Glutamatergic neuron (in vitro differentiated cells): ENCODE measurements around the gene UBE2E1. TPM values are rescaled to one million over a fixed set of nuclear protein-coding genes. Genes with fewer than 3 reads are reported as not detected.

Experiments used
- DNase-seq: peaks from one replicate; pipeline ENCODE4 v3.0.0; 2022
- H3K27ac Mint-ChIP-seq: one replicate; pipeline ENCODE4 v1.8.0; 2020; ENCODE audit warnings: mild to moderate bottlenecking, mixed read lengths, inconsistent platforms; ENCODE audit not compliant: unreplicated experiment
- H3K27me3 Mint-ChIP-seq: one replicate; pipeline ENCODE4 v1.8.0; 2020; ENCODE audit warnings: mild to moderate bottlenecking, moderate library complexity, mixed read lengths, inconsistent platforms; ENCODE audit not compliant: unreplicated experiment
- H3K36me3 Mint-ChIP-seq: one replicate; pipeline ENCODE4 v1.8.0; 2020; ENCODE audit warnings: mild to moderate bottlenecking, mixed read lengths, inconsistent platforms; ENCODE audit not compliant: unreplicated experiment
- H3K4me1 Mint-ChIP-seq: one replicate; pipeline ENCODE4 v1.8.0; 2020; ENCODE audit warnings: mild to moderate bottlenecking, low read depth, mixed read lengths, inconsistent platforms; ENCODE audit not compliant: unreplicated experiment
- H3K4me3 Mint-ChIP-seq: one replicate; pipeline ENCODE4 v1.8.0; 2020; ENCODE audit warnings: mild to moderate bottlenecking, mixed read lengths, inconsistent platforms; ENCODE audit not compliant: unreplicated experiment
- H3K9me3 Mint-ChIP-seq: one replicate; pipeline ENCODE4 v1.8.0; 2020; ENCODE audit warnings: mild to moderate bottlenecking, moderate library complexity, mixed read lengths, inconsistent platforms; ENCODE audit not compliant: unreplicated experiment
- total RNA-seq: library from RNA; stranded (reverse); fragmentation: NEBNext Ultra II Directional; extraction: Animal tissue kit (Norgen Biotek cat#: 25700); gene quantifications from one replicate; pipeline ENCODE4 v1.2.1, GENCODE V29; 2021; ENCODE audit not compliant: unreplicated experiment
- TF ChIP-seq, protein P1 (sequence below): fragments of 200-600 bp; sonication (generic); IDR thresholded peaks from one replicate; pipeline ENCODE4 v1.5.0; 2021; ENCODE audit not compliant: partially characterized antibody, unreplicated experiment

UBE2E1 gene
- total RNA-seq, 1 donor from 2014 or later = 74.2 TPM

DNA sequence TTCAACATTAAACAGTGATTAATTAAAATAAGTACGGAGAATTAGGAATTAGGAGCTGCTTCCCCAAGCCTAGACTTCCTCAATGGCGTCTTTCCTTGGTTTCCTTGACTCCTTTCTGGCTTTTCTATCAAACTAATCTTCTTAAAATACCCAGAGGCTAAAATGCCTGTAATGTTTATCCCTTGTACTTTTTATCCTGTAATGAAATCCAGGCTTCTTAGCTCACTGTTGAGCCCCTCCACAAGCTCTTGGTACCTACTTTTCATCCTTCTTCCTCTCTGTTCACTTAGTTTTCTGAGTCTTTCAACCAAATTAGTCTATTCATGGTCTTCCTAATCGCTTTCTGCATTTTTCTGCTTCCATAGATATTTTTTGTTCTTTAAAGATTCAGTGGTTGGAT is 6.9 kb upstream of the UBE2E1 start:
- DNase-seq = no peak
- Mint-ChIP-seq H3K27ac (no peak overlapping the region), H3K27me3 (no peaks in the 10 kb centered on the region), H3K4me3 (no peak overlapping the region), H3K36me3 (no peaks in the 10 kb centered on the region), H3K4me1 (no peaks in the 10 kb centered on the region), H3K9me3 (no peaks in the 10 kb centered on the region)
- TF ChIP-seq, protein P1, sequence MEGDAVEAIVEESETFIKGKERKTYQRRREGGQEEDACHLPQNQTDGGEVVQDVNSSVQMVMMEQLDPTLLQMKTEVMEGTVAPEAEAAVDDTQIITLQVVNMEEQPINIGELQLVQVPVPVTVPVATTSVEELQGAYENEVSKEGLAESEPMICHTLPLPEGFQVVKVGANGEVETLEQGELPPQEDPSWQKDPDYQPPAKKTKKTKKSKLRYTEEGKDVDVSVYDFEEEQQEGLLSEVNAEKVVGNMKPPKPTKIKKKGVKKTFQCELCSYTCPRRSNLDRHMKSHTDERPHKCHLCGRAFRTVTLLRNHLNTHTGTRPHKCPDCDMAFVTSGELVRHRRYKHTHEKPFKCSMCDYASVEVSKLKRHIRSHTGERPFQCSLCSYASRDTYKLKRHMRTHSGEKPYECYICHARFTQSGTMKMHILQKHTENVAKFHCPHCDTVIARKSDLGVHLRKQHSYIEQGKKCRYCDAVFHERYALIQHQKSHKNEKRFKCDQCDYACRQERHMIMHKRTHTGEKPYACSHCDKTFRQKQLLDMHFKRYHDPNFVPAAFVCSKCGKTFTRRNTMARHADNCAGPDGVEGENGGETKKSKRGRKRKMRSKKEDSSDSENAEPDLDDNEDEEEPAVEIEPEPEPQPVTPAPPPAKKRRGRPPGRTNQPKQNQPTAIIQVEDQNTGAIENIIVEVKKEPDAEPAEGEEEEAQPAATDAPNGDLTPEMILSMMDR = no peak

DNA sequence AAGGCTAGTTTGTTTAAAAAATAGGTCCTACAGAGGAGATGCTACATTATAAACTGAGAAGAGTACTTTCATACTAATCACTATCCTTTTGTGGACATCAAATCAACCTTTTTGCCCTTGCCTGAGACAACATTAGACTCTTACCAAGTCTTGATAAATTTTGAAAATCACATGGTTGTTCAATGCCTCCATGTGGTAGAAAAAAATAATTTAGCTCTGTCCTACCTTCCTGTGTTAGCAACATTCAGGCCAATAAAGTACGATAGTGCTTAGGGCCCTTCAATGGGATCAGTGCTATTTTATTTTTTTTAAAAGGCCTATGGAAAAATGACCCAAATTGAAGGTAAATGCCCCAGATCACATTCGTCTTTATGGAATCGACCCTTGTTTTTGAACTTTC is 5.0 kb upstream of the UBE2E1 start:
- Mint-ChIP-seq H3K9me3 (peaks cover 2% of the 10 kb centered on the region), H3K4me1 (peaks cover 3% of the 10 kb centered on the region), H3K27me3 (peaks cover 3% of the 10 kb centered on the region), H3K27ac (no peak overlapping the region), H3K36me3 (no peaks in the 10 kb centered on the region), H3K4me3 (no peak overlapping the region)
- DNase-seq = no peak
- TF ChIP-seq, protein P1 = no peak

DNA sequence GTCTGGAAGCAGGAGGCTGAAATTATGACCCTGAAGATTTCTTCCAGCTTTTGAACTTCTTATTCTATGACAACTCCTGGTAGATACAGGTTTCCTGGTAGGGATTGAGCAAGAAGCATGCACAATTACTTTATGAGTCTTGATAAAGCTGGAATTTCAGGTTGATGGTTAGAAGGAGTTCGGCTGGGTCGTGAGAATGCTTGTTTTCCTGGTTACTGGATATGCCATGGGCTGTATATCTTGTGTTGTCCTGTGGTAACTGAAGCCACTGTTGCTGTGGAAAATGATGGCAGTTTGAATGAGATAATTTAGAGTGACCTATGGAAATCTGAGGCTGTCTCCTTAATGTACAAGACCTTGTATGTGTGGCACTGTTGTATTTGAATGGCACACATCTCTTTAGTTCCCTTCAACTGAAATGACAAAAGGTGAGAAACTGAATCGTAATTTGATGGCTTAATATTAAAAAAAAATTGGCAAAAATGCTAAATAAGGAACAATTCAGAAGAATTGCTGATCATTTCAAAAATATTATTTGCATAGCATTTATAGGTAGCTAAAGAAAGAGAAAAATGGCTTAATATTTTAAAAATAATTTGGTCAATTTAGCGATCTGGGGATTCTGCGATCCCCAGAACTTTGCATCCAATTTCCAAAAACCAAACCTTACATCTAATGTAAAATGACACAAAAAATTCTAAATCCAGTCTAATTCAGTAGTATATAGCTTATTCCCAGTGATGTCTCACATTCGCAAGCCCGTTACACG is 1.1 kb upstream of the UBE2E1 start:
- peaks cover 15% of the 10 kb centered on the region for H3K4me1 Mint-ChIP-seq
- no peak for DNase-seq
- H3K27me3 Mint-ChIP-seq = peaks cover 8% of the 10 kb centered on the region
- peak overlapping the region; percentile 0 for H3K4me3 Mint-ChIP-seq
- peaks cover 9% of the 10 kb centered on the region for H3K9me3 Mint-ChIP-seq
- TF ChIP-seq, protein P1 = no peak
- no peak overlapping the region for H3K27ac Mint-ChIP-seq
- no peaks in the 10 kb centered on the region for H3K36me3 Mint-ChIP-seq

DNA sequence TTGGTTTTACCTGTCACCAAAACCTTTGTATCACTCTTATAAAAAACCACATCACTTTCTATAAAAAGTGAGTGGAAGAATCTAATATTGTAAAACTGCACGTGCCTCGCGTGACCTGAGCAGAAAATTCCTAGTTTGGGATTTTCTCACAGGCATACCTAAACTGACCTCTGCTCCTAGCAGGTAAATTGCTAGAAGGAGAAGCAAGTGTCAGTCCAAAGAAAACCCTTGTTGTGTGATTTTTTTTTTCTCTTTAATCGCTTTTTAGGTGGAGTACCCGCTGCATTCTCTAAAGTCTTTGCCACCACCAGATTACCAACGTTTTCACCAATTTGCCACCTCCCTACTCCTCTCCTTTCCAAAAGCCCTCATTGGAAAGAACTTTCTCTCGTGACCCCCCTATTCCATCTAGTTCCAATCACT is 534 bp upstream of the UBE2E1 start:
- Mint-ChIP-seq H3K4me1 (peaks cover 21% of the 10 kb centered on the region), H3K27ac (peak overlapping the region; percentile 80), H3K9me3 (peaks cover 11% of the 10 kb centered on the region), H3K4me3 (peak overlapping the region; percentile 87), H3K36me3 (peaks cover 5% of the 10 kb centered on the region), H3K27me3 (peaks cover 11% of the 10 kb centered on the region)
- DNase-seq = no peak
- TF ChIP-seq, protein P1 = no peak
